Embryonic facial prominence (tissue), 1 donor: Measurements from ENCODE around the gene TOR2A.
"Not testable (repeated sequence)": the region's sequence is repeated elsewhere in the genome, so short reads cannot be mapped to it uniquely, and the experiment has no call there.

Experiments
- DNase-seq: peaks from one replicate; pipeline ENCODE4 v3.0.0-alpha.2; 2016; ENCODE audit errors: extremely low spot score

TOR2A gene

DNA sequence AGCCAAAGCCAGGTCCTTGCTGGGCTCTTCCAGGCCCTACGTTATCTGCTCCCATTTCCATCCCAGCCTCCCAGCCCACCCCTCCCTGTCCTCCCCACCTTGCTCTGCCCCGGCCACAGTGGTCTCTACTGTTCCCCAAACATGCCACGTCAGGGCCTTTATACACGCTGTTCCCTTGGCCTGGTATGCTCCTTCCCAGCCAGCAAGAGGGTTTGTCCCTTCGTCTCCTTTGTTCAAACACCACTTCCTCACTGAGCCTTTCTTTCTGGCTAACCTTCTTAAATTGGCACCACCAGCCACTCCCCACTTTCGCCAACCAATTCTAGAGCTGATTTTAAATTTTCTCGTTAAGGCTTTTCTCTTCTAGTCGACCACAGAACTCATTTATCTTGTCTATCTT lies 33.6 kb upstream of the TOR2A start:
- no peak for DNase-seq

GRCh38 chr9:127767909-127768331 lies 32.8 kb upstream of the TOR2A start:
- peak; percentile 54 for DNase-seq

- no peak for DNase-seq
Measured at GRCh38 chr9:127767410-127767809, 32.3 kb upstream of the TOR2A start.

- DNase-seq = no peak
Measured at GRCh38 chr9:127765418-127765817, 30.3 kb upstream of the TOR2A start.

DNA sequence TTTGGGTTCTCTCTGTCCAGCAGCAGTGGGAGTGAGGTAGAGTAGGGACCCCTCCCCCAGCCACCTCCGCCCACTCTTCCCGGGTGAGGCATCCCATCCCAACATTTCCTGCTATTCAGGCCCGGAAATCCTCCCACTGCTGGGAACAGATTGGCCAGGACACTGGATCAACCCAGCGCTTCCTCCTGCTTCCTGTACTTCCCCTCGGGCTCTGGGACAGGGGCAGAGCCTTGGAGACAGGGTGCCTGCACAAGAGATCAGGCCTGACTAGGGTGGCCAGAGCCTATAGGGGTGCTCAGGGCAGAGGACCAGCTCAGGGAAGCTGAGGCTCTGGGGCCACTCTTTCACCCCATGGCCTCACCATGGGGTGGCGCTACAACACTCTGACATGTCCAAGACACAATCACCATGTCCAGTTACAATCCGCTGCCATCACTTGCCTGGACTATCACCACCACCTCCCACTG lies 28.9 kb upstream of the TOR2A start:
- no peak for DNase-seq

DNA sequence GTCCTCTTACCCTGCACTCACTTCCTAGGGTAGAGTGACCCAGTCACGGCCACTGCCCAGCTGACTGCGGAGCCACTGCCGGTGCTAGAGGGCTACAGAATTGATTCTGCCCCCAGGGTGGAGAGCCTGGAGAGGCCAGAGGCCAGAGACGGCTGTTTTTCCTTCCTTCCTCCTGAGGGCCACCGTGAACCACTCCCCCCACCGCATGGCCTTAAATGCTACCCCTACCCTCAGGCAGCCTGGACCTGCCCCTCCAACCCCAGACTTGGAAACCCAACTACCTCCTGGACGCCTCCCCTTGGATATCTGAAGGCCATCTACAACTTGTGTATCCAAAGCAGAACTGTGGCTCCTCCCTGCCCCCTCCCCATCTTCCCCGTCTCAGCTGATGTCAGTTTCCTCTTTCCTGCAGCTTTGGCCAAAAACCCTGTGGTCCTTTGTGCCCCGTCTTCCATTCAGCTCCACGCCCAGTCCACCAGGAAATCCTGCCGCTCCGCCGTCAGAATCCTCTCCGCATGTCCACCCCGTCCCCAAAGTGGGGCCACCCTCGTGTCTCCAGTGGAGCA lies 27.1 kb upstream of the TOR2A start:
- no peak for DNase-seq

DNA sequence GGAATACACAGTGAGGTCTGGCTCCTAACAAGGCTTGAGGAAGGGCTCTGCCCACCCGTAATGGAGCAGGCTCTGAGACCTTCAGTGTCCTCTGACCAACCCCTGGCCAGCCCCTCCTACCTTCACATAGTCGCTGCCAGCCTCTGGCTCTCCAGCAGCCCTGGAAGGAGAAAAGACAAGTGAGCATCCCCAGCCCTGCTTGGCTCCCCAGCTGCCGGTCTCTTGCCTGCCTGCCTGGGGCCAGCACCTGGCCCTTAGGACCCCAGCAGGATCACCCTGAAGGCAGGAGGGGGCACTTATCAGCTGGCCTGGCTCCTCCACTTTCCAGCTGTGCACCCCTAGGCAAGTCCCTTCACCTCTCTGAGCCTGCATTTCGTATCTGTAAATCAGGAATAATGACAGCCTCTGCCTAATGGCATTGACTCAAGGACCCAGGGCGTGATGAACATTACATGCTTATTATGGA lies 26.4 kb upstream of the TOR2A start:
- no peak for DNase-seq

DNA sequence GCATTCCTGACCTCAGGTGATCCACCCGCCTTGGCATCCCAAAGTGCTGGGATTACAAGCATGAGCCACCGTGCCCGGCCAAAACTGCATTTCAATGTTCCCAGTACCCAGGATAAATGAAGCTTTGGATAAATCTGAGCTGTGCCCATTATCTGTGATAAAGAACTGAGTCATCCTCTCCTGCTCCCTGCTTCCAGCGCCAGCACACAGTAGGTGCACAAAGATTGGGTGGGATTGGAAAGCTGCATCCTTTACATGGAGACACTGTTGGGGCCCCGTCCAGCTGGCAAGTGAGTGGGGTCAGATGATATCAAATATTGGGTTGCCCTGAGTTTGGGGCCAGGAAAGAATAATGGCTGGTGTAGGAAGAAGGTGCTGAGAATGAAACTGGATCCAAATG lies 26.0 kb upstream of the TOR2A start:
- DNase-seq = no peak

GRCh38 chr9:127758843-127759242 lies 23.7 kb upstream of the TOR2A start:
- DNase-seq = no peak

DNA sequence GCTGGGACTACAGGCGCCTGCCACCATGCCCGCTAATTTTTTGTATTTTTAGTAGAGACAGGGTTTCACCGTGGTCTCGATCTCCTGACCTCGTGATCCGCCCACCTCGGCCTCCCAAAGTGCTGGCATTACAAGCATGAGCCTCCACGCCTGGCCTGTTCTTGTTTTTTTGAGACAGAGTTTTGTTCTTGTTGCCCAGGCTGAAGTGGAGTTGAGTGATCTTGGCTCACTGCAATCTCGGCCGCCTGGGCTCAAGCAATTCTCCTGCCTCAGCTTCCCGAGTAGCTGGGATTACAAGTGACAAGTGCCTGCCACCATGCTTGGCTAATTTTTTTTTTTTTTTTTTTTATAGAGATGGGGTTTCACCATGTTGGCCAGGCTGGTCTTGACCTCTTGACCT lies 21.7 kb upstream of the TOR2A start:
- not testable (repeated sequence) for DNase-seq

GRCh38 chr9:127756233-127756632 lies 21.1 kb upstream of the TOR2A start:
- DNase-seq = no peak

- DNase-seq = no peak
Measured at GRCh38 chr9:127755061-127756060, 20.3 kb upstream of the TOR2A start.

DNA sequence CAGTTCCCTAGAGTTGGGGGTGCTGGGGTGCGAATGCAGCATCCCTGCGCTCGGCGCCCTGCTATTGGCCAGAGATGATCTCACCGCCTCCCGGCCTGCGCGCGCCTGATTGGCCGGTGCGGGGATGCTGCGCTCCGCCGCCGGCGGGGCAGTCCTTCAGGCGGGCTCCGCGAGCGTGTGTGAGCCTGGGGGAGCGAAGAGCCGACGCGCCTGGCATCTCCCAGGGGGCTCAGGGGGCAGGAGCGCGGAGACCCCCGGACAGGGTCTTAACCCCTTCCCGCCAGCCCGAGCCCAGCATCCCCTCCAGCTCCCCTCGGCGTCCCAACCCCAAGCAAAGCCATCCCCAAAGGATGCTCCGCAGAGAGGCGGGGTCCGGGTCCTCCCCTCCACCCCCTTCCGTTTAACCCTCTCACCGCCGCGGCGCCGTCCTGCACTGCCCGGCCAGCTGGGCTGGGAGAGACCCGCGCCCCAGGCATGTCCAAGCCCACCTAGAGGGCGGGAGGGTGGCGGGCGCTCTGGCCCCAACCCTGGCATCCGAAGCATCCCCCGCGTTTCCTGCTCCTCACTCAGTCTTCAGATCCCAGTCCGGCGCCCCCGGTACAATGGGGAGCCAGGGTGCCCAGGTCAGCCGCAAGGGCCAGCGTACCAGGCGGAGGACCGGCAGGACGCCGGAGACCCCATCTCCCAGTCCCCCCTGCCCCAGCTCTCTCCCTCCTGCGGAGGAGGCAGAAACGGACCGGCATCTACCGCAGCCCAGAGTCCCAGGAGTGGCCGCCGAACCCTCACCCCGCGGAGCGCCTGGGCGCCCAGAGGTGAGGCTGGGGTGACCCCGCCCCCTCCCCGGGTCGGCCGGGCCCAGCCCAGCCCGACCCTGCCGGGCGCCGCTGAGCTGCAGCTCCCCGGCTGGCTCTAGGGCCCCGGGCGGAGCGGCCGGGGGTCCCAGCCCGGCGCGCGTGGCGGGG lies 19.3 kb upstream of the TOR2A start:
- no peak for DNase-seq

DNA sequence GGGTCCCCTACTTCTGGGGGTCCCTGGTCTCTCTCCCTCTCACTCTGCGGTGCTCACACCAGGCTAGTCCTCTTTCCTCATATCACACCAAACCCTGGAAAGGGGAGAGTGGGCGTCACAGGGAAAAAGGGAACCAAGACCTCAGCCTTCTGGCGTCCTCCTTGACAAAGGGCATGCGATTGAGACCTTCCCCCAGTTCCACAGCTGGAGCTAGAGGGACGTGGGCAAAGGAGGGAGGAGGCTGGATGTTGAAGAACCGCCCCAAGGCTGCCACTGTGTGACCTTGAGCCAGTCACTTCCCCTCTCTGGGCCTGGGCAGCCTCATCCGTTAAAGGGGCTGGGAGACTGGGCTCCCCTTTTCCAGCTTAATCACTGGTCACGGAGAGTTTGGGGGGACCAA lies 18.5 kb upstream of the TOR2A start:
- DNase-seq = no peak

- DNase-seq = no peak
Measured at GRCh38 chr9:127753148-127753547, 18.1 kb upstream of the TOR2A start.

- DNase-seq = no peak
Measured at GRCh38 chr9:127751269-127752054, 16.4 kb upstream of the TOR2A start.

- no peak for DNase-seq
Measured at GRCh38 chr9:127749090-127749787, 14.1 kb upstream of the TOR2A start.

GRCh38 chr9:127746959-127747569 lies 12.0 kb upstream of the TOR2A start:
- DNase-seq = no peak

DNA sequence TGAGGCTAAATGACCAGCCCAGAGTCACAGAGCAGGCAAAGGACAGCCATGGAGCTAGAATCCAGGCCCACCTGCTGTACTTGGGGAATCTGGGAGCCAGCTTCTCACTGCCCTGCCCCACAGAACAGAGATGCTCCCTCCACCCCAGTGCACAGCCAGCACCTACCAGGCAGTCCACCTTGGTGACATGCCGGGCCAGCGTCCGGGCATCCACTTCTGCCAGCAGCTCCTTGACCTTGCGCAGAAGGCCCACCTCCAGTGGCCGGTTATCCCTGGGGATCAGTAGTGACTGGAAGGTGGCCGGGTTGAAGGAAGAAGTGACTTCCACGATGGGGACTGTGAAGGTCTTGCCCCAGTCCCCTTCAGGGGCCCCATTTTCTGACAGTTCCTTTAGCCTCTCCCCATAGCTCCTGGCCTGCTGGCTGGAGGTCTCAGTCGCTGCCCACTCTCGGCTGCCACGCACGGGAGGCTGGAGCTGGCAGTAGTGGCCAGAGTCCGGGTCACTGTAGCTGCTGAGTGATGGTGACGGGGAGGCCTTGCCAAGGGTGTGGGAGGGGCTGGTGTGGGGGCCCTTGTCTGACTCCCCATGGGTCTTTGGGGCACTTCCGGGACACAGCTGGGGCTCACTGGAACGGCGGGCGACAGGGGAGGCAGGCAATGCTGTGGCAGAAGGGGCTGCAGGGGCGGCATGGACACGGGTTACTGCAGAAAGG lies 9.5 kb upstream of the TOR2A start:
- no peak for DNase-seq
